WTC11 (cell line): ENCODE results near the gene PLCD1. TPM values are rescaled to one million over a fixed set of nuclear protein-coding genes. Genes with fewer than 3 reads are reported as not detected.

ENCODE experiments used
- ATAC-seq: fragments of 200-7000 bp; cut with Tn5 transposase; 2 replicates; pipeline ENCODE4 v1.10.0; 2021; ENCODE audit warnings: mild to moderate bottlenecking, moderate library complexity
- CTCF ChIA-PET: fragments of 300-600 bp; sonication (Branson Sonifier 250); formaldehyde crosslinking; loops from one replicate; lab custom pipeline; 2021; ENCODE audit warnings: antibody characterized with exemption; lab: Charles Lee
- POLR2A ChIA-PET: fragments of 350-600 bp; sonication (Branson Sonifier 250); formaldehyde crosslinking; loops from one replicate; lab custom pipeline; 2021; ENCODE audit warnings: antibody characterized with exemption; lab: Charles Lee
- DNase-seq: peaks from one replicate; pipeline ENCODE4 v3.0.0; 2021; ENCODE audit warnings: low spot score
- H3K27ac Mint-ChIP-seq: 2 replicates; pipeline ENCODE4 v1.8.0; 2021; ENCODE audit warnings: mixed read lengths
- H3K27me3 Mint-ChIP-seq: 2 replicates; pipeline ENCODE4 v1.8.0; 2021; ENCODE audit warnings: low read depth, mild to moderate bottlenecking, moderate library complexity, mixed read lengths
- H3K36me3 Mint-ChIP-seq: 2 replicates; pipeline ENCODE4 v1.8.0; 2021; ENCODE audit warnings: mixed read lengths
- H3K4me1 Mint-ChIP-seq: 2 replicates; pipeline ENCODE4 v1.8.0; 2022; ENCODE audit warnings: mixed read lengths
- H3K4me3 Mint-ChIP-seq: 2 replicates; pipeline ENCODE4 v1.8.0; 2021; ENCODE audit warnings: mild to moderate bottlenecking, moderate library complexity, mixed read lengths
- H3K9me3 Mint-ChIP-seq: 2 replicates; pipeline ENCODE4 v1.8.0; 2021; ENCODE audit warnings: mixed read lengths
- CREB1 ChIP-seq: sonication (generic); formaldehyde crosslinking; IDR thresholded peaks from 2 replicates; pipeline ENCODE4 v1.8.0; 2023; ENCODE audit warnings: mild to moderate bottlenecking, missing genetic modification reagents
- CREM ChIP-seq: sonication (generic); formaldehyde crosslinking; IDR thresholded peaks from 2 replicates; pipeline ENCODE4 v1.8.1; 2022; ENCODE audit warnings: mild to moderate bottlenecking, missing genetic modification reagents, moderate library complexity
- EMX1 ChIP-seq: fragments of 250-450 bp; sonication (Bioruptor Pico); IDR thresholded peaks from 2 replicates; pipeline ENCODE4 v1.8.0; 2021; ENCODE audit warnings: mild to moderate bottlenecking
- FOXK1 ChIP-seq: sonication (generic); formaldehyde crosslinking; IDR thresholded peaks from 2 replicates; pipeline ENCODE4 v1.8.0; 2022; ENCODE audit warnings: mild to moderate bottlenecking, moderate library complexity, missing genetic modification reagents
- FOXP1 ChIP-seq: sonication (generic); formaldehyde crosslinking; IDR thresholded peaks from 2 replicates; pipeline ENCODE4 v1.8.0; 2022; ENCODE audit warnings: missing genetic modification reagents, mild to moderate bottlenecking, moderate library complexity, borderline replicate concordance
- GRHL2 ChIP-seq: fragments of 250-450 bp; sonication (Bioruptor Pico); IDR thresholded peaks from 2 replicates; pipeline ENCODE4 v1.8.0; 2022; ENCODE audit warnings: mild to moderate bottlenecking, moderate library complexity; ENCODE audit not compliant: insufficient replicate concordance, severe bottlenecking
- JUN ChIP-seq: sonication (generic); formaldehyde crosslinking; IDR thresholded peaks from 2 replicates; pipeline ENCODE4 v1.8.0; 2023; ENCODE audit warnings: mild to moderate bottlenecking, missing genetic modification reagents
- MYBL2 ChIP-seq: sonication (generic); formaldehyde crosslinking; IDR thresholded peaks from 2 replicates; pipeline ENCODE4 v1.8.1; 2023; ENCODE audit warnings: mild to moderate bottlenecking, moderate library complexity, missing genetic modification reagents
- NFATC4 ChIP-seq: fragments of 250-450 bp; sonication (Bioruptor Pico); IDR thresholded peaks from 2 replicates; pipeline ENCODE4 v1.9.0; 2021; ENCODE audit warnings: mild to moderate bottlenecking
- RELA ChIP-seq: sonication (generic); formaldehyde crosslinking; IDR thresholded peaks from 2 replicates; pipeline ENCODE4 v1.8.1; 2022; ENCODE audit warnings: missing genetic modification reagents, mild to moderate bottlenecking, borderline replicate concordance
- SMAD3 ChIP-seq: sonication (generic); formaldehyde crosslinking; IDR thresholded peaks from 2 replicates; pipeline ENCODE4 v1.8.0; 2022; ENCODE audit warnings: missing genetic modification reagents, mild to moderate bottlenecking, borderline replicate concordance
- TP53 ChIP-seq: sonication (generic); formaldehyde crosslinking; IDR thresholded peaks from 2 replicates; pipeline ENCODE4 v1.8.1; 2023; ENCODE audit warnings: mild to moderate bottlenecking, missing genetic modification reagents
- ZNF416 ChIP-seq: fragments of 250-450 bp; sonication (Bioruptor Pico); IDR thresholded peaks from 2 replicates; pipeline ENCODE4 v1.9.0; 2021; ENCODE audit warnings: mild to moderate bottlenecking, inconsistent platforms
- total RNA-seq: library from RNA; stranded (reverse); gene quantifications from 3 replicates; pipeline ENCODE4 v1.2.3, GENCODE V29; 2021
- TF ChIP-seq, protein P1 (sequence below): sonication (generic); formaldehyde crosslinking; IDR thresholded peaks from 2 replicates; pipeline ENCODE4 v1.8.0; 2022; ENCODE audit warnings: mild to moderate bottlenecking, missing genetic modification reagents
- TF ChIP-seq, protein P2 (sequence below): fragments of 250-450 bp; sonication (Bioruptor Pico); IDR thresholded peaks from 2 replicates; pipeline ENCODE4 v2.1.2; 2022; ENCODE audit warnings: mild to moderate bottlenecking, moderate library complexity
- TF ChIP-seq, protein P3 (sequence below): sonication (generic); formaldehyde crosslinking; IDR thresholded peaks from 2 replicates; pipeline ENCODE4 v1.8.1; 2022; ENCODE audit warnings: low read depth, mild to moderate bottlenecking, moderate library complexity, missing genetic modification reagents, borderline replicate concordance
- TF ChIP-seq, protein P4 (sequence below): sonication (generic); formaldehyde crosslinking; IDR thresholded peaks from 2 replicates; pipeline ENCODE4 v1.8.1; 2023; ENCODE audit warnings: mild to moderate bottlenecking, missing genetic modification reagents, moderate library complexity
- TF ChIP-seq, protein P5 (sequence below): fragments of 250-450 bp; sonication (Bioruptor Pico); IDR thresholded peaks from 2 replicates; pipeline ENCODE4 v1.9.0; 2021; ENCODE audit warnings: mild to moderate bottlenecking, borderline replicate concordance
- TF ChIP-seq, protein P6 (sequence below): sonication (generic); formaldehyde crosslinking; IDR thresholded peaks from 2 replicates; pipeline ENCODE4 v1.8.0; 2023; ENCODE audit warnings: missing genetic modification reagents
- TF ChIP-seq, protein P7 (sequence below): sonication (generic); formaldehyde crosslinking; IDR thresholded peaks from 2 replicates; pipeline ENCODE4 v1.8.1; 2022; ENCODE audit warnings: missing genetic modification reagents, borderline replicate concordance
- TF ChIP-seq, protein P8 (sequence below): sonication (generic); formaldehyde crosslinking; IDR thresholded peaks from 2 replicates; pipeline ENCODE4 v1.8.0; 2023; ENCODE audit warnings: missing genetic modification reagents, mild to moderate bottlenecking, borderline replicate concordance

The PLCD1 gene
- total RNA-seq, 1 experiment from 2014 or later, result 29.9 TPM

DNA sequence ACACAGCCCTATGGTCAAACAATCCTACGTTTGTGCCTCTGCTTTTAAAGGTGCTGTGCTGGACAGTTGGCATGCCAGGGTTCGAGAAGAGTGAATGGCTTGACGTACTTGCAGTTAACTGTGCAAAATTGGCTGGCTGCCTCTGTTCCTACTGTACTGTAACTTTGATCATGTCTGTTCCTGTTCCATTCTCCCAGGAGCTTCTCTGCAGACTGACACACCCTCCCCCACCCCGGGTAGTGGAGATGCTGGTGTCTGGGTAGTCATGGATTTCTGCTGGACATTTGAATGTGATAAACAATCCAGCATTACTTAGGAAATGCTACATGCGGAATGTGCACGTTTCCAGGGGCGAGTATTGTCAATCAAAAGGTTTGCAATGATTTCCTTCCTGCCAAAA, 45.4 kb downstream of the PLCD1 start (continued):
- TF ChIP-seq, protein P1, sequence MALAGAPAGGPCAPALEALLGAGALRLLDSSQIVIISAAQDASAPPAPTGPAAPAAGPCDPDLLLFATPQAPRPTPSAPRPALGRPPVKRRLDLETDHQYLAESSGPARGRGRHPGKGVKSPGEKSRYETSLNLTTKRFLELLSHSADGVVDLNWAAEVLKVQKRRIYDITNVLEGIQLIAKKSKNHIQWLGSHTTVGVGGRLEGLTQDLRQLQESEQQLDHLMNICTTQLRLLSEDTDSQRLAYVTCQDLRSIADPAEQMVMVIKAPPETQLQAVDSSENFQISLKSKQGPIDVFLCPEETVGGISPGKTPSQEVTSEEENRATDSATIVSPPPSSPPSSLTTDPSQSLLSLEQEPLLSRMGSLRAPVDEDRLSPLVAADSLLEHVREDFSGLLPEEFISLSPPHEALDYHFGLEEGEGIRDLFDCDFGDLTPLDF (CRISPR knock-in tag), result no peak

DNA sequence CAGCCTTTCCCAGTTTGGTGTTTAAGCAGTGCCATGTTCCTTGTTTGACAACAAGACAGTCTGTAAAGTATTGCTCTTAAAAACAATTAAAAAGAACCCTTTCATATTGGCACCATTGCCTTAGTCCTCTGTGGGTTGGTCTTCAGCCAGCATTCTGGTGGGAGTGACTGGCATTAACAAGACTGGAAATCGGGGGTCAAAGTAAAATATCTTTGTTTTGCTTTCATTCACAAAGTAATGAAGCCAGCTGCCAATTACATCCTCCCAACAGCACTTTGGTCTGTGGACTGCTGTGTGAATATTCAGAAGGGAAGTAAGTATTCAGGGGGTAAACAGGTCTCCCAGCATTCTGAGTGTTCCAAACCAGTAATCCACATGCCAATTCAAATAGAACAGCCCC, 47.1 kb downstream of the PLCD1 start:
- Mint-ChIP-seq H3K27ac (no peak overlapping the region), H3K4me3 (no peak overlapping the region), H3K9me3 (no peaks in the 10 kb centered on the region), H3K4me1 (peaks cover 6% of the 10 kb centered on the region; the same call in 1 of the 2 replicates), H3K27me3 (no peaks in the 10 kb centered on the region), H3K36me3 (no peaks in the 10 kb centered on the region)
- POLR2A ChIA-PET, result no interaction called here
- TF ChIP-seq MYBL2 (no peak), EMX1 (CRISPR knock-in tag) (no peak), CREM (no peak), ZNF416 (CRISPR knock-in tag) (no peak), FOXP1 (no peak), SMAD3 (CRISPR knock-in tag) (no peak), RELA (no peak), JUN (CRISPR knock-in tag) (no peak), TP53 (no peak), CREB1 (CRISPR knock-in tag) (no peak), GRHL2 (CRISPR knock-in tag) (no peak), FOXK1 (no peak), NFATC4 (no peak)
- TF ChIP-seq, protein P2, sequence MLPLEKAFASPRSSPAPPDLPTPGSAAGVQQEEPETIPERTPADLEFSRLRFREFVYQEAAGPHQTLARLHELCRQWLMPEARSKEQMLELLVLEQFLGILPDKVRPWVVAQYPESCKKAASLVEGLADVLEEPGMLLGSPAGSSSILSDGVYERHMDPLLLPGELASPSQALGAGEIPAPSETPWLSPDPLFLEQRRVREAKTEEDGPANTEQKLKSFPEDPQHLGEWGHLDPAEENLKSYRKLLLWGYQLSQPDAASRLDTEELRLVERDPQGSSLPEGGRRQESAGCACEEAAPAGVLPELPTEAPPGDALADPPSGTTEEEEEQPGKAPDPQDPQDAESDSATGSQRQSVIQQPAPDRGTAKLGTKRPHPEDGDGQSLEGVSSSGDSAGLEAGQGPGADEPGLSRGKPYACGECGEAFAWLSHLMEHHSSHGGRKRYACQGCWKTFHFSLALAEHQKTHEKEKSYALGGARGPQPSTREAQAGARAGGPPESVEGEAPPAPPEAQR (CRISPR knock-in tag), result no peak
- TF ChIP-seq, protein P3, sequence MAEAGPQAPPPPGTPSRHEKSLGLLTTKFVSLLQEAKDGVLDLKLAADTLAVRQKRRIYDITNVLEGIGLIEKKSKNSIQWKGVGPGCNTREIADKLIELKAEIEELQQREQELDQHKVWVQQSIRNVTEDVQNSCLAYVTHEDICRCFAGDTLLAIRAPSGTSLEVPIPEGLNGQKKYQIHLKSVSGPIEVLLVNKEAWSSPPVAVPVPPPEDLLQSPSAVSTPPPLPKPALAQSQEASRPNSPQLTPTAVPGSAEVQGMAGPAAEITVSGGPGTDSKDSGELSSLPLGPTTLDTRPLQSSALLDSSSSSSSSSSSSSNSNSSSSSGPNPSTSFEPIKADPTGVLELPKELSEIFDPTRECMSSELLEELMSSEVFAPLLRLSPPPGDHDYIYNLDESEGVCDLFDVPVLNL (CRISPR knock-in tag), result no peak
- TF ChIP-seq, protein P4, sequence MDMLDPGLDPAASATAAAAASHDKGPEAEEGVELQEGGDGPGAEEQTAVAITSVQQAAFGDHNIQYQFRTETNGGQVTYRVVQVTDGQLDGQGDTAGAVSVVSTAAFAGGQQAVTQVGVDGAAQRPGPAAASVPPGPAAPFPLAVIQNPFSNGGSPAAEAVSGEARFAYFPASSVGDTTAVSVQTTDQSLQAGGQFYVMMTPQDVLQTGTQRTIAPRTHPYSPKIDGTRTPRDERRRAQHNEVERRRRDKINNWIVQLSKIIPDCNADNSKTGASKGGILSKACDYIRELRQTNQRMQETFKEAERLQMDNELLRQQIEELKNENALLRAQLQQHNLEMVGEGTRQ (CRISPR knock-in tag), result no peak
- TF ChIP-seq, protein P5, sequence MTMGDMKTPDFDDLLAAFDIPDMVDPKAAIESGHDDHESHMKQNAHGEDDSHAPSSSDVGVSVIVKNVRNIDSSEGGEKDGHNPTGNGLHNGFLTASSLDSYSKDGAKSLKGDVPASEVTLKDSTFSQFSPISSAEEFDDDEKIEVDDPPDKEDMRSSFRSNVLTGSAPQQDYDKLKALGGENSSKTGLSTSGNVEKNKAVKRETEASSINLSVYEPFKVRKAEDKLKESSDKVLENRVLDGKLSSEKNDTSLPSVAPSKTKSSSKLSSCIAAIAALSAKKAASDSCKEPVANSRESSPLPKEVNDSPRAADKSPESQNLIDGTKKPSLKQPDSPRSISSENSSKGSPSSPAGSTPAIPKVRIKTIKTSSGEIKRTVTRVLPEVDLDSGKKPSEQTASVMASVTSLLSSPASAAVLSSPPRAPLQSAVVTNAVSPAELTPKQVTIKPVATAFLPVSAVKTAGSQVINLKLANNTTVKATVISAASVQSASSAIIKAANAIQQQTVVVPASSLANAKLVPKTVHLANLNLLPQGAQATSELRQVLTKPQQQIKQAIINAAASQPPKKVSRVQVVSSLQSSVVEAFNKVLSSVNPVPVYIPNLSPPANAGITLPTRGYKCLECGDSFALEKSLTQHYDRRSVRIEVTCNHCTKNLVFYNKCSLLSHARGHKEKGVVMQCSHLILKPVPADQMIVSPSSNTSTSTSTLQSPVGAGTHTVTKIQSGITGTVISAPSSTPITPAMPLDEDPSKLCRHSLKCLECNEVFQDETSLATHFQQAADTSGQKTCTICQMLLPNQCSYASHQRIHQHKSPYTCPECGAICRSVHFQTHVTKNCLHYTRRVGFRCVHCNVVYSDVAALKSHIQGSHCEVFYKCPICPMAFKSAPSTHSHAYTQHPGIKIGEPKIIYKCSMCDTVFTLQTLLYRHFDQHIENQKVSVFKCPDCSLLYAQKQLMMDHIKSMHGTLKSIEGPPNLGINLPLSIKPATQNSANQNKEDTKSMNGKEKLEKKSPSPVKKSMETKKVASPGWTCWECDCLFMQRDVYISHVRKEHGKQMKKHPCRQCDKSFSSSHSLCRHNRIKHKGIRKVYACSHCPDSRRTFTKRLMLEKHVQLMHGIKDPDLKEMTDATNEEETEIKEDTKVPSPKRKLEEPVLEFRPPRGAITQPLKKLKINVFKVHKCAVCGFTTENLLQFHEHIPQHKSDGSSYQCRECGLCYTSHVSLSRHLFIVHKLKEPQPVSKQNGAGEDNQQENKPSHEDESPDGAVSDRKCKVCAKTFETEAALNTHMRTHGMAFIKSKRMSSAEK (CRISPR knock-in tag), result no peak
- TF ChIP-seq, protein P6, sequence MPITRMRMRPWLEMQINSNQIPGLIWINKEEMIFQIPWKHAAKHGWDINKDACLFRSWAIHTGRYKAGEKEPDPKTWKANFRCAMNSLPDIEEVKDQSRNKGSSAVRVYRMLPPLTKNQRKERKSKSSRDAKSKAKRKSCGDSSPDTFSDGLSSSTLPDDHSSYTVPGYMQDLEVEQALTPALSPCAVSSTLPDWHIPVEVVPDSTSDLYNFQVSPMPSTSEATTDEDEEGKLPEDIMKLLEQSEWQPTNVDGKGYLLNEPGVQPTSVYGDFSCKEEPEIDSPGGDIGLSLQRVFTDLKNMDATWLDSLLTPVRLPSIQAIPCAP (CRISPR knock-in tag), result no peak
- TF ChIP-seq, protein P7, sequence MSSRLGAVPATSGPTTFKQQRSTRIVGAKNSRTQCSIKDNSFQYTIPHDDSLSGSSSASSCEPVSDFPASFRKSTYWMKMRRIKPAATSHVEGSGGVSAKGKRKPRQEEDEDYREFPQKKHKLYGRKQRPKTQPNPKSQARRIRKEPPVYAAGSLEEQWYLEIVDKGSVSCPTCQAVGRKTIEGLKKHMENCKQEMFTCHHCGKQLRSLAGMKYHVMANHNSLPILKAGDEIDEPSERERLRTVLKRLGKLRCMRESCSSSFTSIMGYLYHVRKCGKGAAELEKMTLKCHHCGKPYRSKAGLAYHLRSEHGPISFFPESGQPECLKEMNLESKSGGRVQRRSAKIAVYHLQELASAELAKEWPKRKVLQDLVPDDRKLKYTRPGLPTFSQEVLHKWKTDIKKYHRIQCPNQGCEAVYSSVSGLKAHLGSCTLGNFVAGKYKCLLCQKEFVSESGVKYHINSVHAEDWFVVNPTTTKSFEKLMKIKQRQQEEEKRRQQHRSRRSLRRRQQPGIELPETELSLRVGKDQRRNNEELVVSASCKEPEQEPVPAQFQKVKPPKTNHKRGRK (CRISPR knock-in tag), result no peak
- TF ChIP-seq, protein P8, sequence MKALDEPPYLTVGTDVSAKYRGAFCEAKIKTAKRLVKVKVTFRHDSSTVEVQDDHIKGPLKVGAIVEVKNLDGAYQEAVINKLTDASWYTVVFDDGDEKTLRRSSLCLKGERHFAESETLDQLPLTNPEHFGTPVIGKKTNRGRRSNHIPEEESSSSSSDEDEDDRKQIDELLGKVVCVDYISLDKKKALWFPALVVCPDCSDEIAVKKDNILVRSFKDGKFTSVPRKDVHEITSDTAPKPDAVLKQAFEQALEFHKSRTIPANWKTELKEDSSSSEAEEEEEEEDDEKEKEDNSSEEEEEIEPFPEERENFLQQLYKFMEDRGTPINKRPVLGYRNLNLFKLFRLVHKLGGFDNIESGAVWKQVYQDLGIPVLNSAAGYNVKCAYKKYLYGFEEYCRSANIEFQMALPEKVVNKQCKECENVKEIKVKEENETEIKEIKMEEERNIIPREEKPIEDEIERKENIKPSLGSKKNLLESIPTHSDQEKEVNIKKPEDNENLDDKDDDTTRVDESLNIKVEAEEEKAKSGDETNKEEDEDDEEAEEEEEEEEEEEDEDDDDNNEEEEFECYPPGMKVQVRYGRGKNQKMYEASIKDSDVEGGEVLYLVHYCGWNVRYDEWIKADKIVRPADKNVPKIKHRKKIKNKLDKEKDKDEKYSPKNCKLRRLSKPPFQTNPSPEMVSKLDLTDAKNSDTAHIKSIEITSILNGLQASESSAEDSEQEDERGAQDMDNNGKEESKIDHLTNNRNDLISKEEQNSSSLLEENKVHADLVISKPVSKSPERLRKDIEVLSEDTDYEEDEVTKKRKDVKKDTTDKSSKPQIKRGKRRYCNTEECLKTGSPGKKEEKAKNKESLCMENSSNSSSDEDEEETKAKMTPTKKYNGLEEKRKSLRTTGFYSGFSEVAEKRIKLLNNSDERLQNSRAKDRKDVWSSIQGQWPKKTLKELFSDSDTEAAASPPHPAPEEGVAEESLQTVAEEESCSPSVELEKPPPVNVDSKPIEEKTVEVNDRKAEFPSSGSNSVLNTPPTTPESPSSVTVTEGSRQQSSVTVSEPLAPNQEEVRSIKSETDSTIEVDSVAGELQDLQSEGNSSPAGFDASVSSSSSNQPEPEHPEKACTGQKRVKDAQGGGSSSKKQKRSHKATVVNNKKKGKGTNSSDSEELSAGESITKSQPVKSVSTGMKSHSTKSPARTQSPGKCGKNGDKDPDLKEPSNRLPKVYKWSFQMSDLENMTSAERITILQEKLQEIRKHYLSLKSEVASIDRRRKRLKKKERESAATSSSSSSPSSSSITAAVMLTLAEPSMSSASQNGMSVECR (CRISPR knock-in tag), result no peak
- CTCF ChIA-PET, result interaction anchor here (0.5 to 6.0 kb wide), 3 partner anchors 15 to 30 kb away, joined by 4 to 37 read pairs (median 4); no protein-coding TSS in a partner anchor
- ATAC-seq (no peak), DNase-seq (no peak)
